Measurements from ENCODE around the gene BBS10.
"Not testable (repeated sequence)": the region's sequence is repeated elsewhere in the genome, so short reads cannot be mapped to it uniquely, and the experiment has no call there.

Gene BBS10

GRCh38 chr12:76329159-76329558 lies 19.1 kb downstream of the BBS10 start:
- DNase-seq = no peak

GRCh38 chr12:76319595-76320319 lies 28.5 kb downstream of the BBS10 start:
- not testable (repeated sequence) for DNase-seq

GRCh38 chr12:76318773-76319594 lies 29.2 kb downstream of the BBS10 start:
- DNase-seq = no peak

GRCh38 chr12:76317976-76318375 lies 30.2 kb downstream of the BBS10 start:
- no peak for DNase-seq

- DNase-seq = no peak
Observed at GRCh38 chr12:76316468-76316867, 31.7 kb downstream of the BBS10 start.

- DNase-seq = no peak
Observed at GRCh38 chr12:76313299-76313698, 34.9 kb downstream of the BBS10 start.

- DNase-seq = no peak
Observed at GRCh38 chr12:76312315-76312714, 35.9 kb downstream of the BBS10 start.

- DNase-seq = no peak
Observed at GRCh38 chr12:76311796-76312195, 36.4 kb downstream of the BBS10 start.

GRCh38 chr12:76310110-76310509 lies 38.1 kb downstream of the BBS10 start:
- no peak for DNase-seq

- no peak for DNase-seq
Observed at GRCh38 chr12:76308866-76309265, 39.3 kb downstream of the BBS10 start.

GRCh38 chr12:76307083-76307482 lies 41.1 kb downstream of the BBS10 start:
- no peak for DNase-seq

GRCh38 chr12:76303989-76304460 lies 44.2 kb downstream of the BBS10 start:
- no peak for DNase-seq

- no peak for DNase-seq
Observed at GRCh38 chr12:76303365-76303764, 44.9 kb downstream of the BBS10 start.

- DNase-seq = no peak
Observed at GRCh38 chr12:76300297-76300665, 47.9 kb downstream of the BBS10 start.

- DNase-seq = no peak
Observed at GRCh38 chr12:76299536-76300296, 48.5 kb downstream of the BBS10 start.

Measured in hematopoietic multipotent progenitor cell treated with erythropoietin and hydrocortisone succinate and interleukin-3 and kit ligand, for 8 days (in vitro differentiated cells).